ENCODE data around the gene POU2F2. TPM values are rescaled to one million over a fixed set of nuclear protein-coding genes. Genes with fewer than 3 reads are reported as not detected.

POU2F2 gene
- total and polyA plus RNA-seq, 9 of the 15 experiments (the other 6 are each of a cell fraction or from before 2014, with no cell fraction given), result 0.03 to 0.68 (median 0.14) TPM

- TF ChIP-seq, protein P1, sequence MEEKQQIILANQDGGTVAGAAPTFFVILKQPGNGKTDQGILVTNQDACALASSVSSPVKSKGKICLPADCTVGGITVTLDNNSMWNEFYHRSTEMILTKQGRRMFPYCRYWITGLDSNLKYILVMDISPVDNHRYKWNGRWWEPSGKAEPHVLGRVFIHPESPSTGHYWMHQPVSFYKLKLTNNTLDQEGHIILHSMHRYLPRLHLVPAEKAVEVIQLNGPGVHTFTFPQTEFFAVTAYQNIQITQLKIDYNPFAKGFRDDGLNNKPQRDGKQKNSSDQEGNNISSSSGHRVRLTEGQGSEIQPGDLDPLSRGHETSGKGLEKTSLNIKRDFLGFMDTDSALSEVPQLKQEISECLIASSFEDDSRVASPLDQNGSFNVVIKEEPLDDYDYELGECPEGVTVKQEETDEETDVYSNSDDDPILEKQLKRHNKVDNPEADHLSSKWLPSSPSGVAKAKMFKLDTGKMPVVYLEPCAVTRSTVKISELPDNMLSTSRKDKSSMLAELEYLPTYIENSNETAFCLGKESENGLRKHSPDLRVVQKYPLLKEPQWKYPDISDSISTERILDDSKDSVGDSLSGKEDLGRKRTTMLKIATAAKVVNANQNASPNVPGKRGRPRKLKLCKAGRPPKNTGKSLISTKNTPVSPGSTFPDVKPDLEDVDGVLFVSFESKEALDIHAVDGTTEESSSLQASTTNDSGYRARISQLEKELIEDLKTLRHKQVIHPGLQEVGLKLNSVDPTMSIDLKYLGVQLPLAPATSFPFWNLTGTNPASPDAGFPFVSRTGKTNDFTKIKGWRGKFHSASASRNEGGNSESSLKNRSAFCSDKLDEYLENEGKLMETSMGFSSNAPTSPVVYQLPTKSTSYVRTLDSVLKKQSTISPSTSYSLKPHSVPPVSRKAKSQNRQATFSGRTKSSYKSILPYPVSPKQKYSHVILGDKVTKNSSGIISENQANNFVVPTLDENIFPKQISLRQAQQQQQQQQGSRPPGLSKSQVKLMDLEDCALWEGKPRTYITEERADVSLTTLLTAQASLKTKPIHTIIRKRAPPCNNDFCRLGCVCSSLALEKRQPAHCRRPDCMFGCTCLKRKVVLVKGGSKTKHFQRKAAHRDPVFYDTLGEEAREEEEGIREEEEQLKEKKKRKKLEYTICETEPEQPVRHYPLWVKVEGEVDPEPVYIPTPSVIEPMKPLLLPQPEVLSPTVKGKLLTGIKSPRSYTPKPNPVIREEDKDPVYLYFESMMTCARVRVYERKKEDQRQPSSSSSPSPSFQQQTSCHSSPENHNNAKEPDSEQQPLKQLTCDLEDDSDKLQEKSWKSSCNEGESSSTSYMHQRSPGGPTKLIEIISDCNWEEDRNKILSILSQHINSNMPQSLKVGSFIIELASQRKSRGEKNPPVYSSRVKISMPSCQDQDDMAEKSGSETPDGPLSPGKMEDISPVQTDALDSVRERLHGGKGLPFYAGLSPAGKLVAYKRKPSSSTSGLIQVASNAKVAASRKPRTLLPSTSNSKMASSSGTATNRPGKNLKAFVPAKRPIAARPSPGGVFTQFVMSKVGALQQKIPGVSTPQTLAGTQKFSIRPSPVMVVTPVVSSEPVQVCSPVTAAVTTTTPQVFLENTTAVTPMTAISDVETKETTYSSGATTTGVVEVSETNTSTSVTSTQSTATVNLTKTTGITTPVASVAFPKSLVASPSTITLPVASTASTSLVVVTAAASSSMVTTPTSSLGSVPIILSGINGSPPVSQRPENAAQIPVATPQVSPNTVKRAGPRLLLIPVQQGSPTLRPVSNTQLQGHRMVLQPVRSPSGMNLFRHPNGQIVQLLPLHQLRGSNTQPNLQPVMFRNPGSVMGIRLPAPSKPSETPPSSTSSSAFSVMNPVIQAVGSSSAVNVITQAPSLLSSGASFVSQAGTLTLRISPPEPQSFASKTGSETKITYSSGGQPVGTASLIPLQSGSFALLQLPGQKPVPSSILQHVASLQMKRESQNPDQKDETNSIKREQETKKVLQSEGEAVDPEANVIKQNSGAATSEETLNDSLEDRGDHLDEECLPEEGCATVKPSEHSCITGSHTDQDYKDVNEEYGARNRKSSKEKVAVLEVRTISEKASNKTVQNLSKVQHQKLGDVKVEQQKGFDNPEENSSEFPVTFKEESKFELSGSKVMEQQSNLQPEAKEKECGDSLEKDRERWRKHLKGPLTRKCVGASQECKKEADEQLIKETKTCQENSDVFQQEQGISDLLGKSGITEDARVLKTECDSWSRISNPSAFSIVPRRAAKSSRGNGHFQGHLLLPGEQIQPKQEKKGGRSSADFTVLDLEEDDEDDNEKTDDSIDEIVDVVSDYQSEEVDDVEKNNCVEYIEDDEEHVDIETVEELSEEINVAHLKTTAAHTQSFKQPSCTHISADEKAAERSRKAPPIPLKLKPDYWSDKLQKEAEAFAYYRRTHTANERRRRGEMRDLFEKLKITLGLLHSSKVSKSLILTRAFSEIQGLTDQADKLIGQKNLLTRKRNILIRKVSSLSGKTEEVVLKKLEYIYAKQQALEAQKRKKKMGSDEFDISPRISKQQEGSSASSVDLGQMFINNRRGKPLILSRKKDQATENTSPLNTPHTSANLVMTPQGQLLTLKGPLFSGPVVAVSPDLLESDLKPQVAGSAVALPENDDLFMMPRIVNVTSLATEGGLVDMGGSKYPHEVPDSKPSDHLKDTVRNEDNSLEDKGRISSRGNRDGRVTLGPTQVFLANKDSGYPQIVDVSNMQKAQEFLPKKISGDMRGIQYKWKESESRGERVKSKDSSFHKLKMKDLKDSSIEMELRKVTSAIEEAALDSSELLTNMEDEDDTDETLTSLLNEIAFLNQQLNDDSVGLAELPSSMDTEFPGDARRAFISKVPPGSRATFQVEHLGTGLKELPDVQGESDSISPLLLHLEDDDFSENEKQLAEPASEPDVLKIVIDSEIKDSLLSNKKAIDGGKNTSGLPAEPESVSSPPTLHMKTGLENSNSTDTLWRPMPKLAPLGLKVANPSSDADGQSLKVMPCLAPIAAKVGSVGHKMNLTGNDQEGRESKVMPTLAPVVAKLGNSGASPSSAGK (IDR thresholded peaks at IDR 0.05), result no peak
- TF ChIP-seq ZNF133 (CRISPR knock-in tag; IDR thresholded peaks at IDR 0.05), result no peak
- no peak for TF ChIP-seq SOX6 (IDR thresholded peaks at IDR 0.05)
- TF ChIP-seq CHD4 (IDR thresholded peaks at IDR 0.05; ENCODE audit: insufficient read depth, insufficient replicate concordance, low read depth, low read length, poor library complexity, severe bottlenecking), result no peak
- TF ChIP-seq, protein P2, sequence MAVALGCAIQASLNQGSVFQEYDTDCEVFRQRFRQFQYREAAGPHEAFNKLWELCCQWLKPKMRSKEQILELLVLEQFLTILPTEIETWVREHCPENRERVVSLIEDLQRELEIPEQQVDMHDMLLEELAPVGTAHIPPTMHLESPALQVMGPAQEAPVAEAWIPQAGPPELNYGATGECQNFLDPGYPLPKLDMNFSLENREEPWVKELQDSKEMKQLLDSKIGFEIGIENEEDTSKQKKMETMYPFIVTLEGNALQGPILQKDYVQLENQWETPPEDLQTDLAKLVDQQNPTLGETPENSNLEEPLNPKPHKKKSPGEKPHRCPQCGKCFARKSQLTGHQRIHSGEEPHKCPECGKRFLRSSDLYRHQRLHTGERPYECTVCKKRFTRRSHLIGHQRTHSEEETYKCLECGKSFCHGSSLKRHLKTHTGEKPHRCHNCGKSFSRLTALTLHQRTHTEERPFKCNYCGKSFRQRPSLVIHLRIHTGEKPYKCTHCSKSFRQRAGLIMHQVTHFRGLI (CRISPR knock-in tag; IDR thresholded peaks at IDR 0.05), result no peak
- TF ChIP-seq ZNF140 (CRISPR knock-in tag; IDR thresholded peaks at IDR 0.05), result no peak
- TF ChIP-seq, protein P3, sequence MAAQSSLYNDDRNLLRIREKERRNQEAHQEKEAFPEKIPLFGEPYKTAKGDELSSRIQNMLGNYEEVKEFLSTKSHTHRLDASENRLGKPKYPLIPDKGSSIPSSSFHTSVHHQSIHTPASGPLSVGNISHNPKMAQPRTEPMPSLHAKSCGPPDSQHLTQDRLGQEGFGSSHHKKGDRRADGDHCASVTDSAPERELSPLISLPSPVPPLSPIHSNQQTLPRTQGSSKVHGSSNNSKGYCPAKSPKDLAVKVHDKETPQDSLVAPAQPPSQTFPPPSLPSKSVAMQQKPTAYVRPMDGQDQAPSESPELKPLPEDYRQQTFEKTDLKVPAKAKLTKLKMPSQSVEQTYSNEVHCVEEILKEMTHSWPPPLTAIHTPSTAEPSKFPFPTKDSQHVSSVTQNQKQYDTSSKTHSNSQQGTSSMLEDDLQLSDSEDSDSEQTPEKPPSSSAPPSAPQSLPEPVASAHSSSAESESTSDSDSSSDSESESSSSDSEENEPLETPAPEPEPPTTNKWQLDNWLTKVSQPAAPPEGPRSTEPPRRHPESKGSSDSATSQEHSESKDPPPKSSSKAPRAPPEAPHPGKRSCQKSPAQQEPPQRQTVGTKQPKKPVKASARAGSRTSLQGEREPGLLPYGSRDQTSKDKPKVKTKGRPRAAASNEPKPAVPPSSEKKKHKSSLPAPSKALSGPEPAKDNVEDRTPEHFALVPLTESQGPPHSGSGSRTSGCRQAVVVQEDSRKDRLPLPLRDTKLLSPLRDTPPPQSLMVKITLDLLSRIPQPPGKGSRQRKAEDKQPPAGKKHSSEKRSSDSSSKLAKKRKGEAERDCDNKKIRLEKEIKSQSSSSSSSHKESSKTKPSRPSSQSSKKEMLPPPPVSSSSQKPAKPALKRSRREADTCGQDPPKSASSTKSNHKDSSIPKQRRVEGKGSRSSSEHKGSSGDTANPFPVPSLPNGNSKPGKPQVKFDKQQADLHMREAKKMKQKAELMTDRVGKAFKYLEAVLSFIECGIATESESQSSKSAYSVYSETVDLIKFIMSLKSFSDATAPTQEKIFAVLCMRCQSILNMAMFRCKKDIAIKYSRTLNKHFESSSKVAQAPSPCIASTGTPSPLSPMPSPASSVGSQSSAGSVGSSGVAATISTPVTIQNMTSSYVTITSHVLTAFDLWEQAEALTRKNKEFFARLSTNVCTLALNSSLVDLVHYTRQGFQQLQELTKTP (IDR thresholded peaks at IDR 0.05; ENCODE audit: low read depth in 1 of 2, partially characterized antibody in 2 of 2), result no peak
- no peak for TF ChIP-seq ZNF174 (CRISPR knock-in tag; IDR thresholded peaks at IDR 0.05)
These were observed 56.4 kb downstream of the POU2F2 start, which contains the start of gene ZNF574 (continued) for GRCh38 chr19:42075616-42076379.

All from K562 (cell line).